Panc1 (cell line): Measurements from ENCODE around the gene CYP2A6.

Experiments used
- CTCF ChIP-seq: fragments of 450-650 bp; IDR thresholded peaks from 2 replicates; pipeline ENCODE4 v1.5.1; 2017; ENCODE audit warnings: mild to moderate bottlenecking
- POLR2AphosphoS5 ChIP-seq: IDR thresholded peaks from 2 replicates; pipeline ENCODE4 v1.6.1; 2012; ENCODE audit warnings: mild to moderate bottlenecking, low read depth, low read length, moderate library complexity
- REST ChIP-seq, 2 experiments: IDR thresholded peaks; 2 replicates each; pipeline ENCODE4 v1.6.1; 2011 to 2012; ENCODE audit warnings: low read depth in 2 of 2, control low read depth in 1 of 2, low read length in 1 of 2, mild to moderate bottlenecking in 1 of 2, moderate library complexity in 1 of 2; ENCODE audit not compliant: insufficient read depth in 1 of 2

GRCh38 chr19:40896418-40896796 lies 46.2 kb upstream of the CYP2A6 start:
- TF ChIP-seq CTCF (no peak), POLR2AphosphoS5 (no peak), REST (IDR thresholded peaks at IDR 0.05; ENCODE audit: insufficient read depth in 1 of 2, low read depth in 2 of 2, low read length in 1 of 2) (no peak)
